NCI-H2227 (cell line): ENCODE data around the gene AJM1.
"Not testable (repeated sequence)": the region's sequence is repeated elsewhere in the genome, so short reads cannot be mapped to it uniquely, and the experiment has no call there.

ENCODE experiments used
- DNase-seq: peaks from one replicate; lab custom pipeline; 2025; ENCODE audit not compliant: unreplicated experiment; lab: John Stamatoyannopoulos, UW

Gene AJM1

DNA sequence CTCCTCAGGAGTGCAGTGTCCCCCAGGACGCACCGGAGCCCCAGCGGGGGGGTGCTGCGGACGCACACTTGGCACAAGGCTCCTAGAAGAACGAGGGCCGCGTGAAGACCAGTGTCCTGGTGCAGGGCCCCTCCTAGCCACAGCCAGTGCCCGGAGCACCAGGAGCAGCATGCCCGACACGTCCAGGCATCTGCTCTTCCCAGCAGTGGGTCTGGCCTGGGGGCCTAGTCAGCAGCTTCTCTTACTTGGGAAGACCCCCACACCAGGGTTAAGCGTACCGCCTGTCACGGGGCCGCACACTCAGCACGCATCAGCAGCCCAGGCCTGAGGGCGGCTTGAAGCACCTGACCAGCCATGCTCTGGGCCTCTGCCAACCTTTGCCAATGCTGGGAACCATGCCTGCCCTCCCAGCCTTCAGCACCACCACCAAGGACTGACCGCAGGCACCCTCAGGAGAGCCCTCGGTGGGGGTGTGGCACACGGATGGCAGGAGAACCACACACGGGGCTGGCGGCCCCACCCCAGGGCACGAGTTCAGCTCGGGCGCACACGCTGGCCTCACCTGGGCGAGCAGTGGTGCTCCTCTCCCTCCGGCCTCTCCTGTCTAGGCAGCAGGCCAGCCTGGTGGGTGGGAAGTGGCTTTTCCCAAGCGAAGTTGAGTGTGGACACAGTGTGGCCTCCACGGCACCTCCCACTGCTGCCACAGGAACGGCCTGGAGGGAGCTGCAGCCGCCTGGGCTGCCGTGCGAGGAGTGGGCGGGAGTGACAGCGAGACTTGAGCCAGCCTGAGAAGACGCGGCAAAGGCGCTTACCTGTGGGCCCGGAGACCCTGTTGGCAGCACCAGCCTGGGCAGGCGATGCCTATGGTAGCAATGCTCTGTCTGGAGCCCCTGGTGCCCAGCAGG lies 12.0 kb upstream of the AJM1 start:
- DNase-seq: no peak

DNA sequence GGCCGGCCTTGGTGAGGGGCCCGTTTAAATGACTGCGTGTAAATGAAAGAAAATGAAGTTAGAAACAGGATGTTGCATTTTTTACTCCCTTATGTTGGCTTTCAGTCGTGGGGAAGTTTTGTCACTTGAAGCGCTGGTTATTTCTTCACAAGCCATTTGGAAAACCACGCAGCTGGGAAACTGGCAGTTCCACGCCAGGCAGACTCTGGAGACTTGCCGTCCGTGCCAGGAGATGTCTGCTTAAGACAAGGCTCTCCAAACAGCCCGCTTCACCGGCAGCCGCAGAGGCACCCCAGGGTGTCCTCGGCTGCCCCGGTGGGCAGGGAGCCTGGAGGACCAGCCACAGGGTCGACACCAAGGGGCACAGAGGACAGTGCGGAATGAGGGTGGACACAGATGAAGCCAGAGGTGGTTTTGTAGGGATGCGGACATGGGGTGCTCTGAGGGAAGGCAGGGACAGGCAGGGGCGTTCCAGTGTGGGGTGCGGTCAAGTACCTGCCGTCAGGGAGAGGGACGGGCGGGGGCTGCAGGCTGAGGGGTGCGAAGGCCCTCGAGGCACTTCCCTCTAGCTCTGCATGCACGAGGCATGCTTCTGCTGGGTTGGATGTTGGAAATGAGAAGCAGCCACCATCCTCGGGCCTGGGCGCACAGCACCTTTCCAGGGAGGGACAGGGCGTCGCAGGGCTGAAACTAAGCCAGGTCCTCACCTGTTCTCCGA lies 11.1 kb upstream of the AJM1 start:
- DNase-seq: no peak

DNA sequence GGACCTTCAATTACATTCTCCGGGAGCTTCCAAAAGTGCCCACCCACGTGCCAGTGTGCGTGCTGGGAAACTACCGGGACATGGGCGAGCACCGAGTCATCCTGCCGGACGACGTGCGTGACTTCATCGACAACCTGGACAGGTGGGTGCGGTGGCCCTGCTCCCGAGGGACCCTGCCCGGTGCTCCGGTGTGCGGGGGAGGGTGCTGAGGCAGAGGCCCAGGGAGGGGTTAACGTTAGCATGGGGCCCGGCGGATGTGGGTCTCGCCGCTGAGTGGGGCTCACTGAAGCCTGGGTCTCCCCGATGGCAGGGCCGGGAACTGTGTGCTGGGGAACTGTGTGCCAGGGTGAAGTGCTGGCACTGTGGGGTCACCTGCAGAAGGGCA lies 10.6 kb upstream of the AJM1 start:
- no peak for DNase-seq

DNA sequence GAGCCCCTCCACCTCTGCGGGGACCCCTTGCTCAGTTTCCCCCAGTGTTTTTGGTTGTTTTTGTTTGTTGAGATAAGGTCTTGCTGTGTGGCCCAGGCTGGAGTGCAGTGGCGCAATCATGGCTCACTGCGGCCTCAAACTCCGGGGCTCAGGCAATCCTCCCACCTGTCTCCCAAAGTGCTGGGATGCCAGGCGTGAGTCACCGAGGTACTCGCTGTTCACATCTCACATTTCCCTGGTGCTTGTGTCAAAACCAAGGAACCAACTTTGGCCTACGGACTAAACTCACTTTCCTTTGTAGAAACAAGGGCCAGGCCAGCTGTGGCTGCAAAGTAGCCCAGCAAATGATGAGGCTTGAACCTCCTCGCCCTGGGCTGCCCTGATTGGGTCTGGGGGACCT lies 9.7 kb upstream of the AJM1 start:
- no peak for DNase-seq

DNA sequence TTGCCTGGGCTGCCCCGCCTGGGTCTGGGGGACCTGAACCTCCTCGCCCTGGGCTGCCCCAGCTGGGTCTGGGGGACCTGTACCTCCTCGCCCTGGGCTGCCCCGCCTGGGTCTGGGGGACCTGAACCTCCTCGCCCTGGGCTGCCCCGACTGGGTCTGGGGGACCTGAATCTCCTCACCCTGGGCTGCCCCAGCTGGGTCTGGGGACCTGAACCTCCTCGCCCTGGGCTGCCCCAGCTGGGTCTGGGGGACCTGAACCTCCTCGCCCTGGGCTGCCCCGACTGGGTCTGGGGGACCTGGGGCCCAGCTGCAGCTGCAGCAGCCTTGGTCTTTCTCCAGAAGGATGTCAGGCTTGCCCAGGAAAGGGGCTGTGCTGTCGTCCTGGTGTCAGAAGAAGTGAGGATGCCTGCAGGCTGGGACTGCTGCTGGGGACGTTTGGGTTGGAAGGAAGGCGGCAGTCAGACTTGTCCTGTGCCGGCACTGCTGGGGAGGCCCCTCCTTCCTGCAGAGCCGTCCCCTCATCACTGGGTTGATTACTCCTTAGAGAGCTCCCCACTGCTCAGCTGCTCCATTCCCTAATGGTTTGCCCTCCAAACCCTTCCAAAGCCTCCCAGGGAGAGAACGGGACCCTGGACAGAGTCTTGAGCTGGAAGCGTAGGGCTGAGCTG lies 8.8 kb upstream of the AJM1 start:
- not testable (repeated sequence) for DNase-seq

DNA sequence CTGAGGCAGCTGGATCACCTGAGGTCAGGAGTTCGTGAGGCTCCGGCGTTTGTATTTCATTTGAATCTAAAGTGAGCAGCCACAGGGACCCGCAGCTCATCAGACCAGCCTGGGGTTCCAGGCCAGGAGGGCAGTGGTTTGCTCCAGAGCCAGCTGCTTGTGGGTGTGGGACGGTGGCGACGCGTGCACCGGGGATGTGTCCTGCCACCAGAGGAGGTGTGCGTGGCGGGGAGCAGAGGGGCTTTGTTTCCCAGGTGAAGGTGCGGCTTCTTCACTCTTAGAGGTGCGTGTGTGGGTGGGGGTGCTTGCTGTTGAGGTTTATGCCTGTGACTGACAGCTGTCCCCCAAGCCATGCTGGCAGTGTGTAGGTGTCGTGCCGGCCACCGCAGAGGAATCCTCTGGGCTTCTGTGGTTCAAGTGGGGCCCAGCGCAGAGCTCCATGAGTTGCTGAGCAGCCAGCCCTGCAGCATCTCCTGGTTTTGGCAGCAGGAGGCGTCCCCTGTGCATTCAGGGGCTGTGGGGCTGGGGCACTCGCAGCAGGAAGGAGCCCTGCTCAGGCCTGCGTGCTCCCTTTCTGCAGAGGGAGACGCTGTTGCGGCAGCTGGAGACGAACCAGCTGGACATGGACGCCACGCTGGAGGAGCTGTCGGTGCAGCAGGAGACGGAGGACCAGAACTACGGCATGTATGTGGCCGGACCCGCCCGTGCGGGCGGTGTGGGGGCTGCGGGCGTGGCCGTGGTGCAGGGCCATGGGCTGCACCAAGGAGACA lies 6.9 kb upstream of the AJM1 start:
- no peak for DNase-seq

DNA sequence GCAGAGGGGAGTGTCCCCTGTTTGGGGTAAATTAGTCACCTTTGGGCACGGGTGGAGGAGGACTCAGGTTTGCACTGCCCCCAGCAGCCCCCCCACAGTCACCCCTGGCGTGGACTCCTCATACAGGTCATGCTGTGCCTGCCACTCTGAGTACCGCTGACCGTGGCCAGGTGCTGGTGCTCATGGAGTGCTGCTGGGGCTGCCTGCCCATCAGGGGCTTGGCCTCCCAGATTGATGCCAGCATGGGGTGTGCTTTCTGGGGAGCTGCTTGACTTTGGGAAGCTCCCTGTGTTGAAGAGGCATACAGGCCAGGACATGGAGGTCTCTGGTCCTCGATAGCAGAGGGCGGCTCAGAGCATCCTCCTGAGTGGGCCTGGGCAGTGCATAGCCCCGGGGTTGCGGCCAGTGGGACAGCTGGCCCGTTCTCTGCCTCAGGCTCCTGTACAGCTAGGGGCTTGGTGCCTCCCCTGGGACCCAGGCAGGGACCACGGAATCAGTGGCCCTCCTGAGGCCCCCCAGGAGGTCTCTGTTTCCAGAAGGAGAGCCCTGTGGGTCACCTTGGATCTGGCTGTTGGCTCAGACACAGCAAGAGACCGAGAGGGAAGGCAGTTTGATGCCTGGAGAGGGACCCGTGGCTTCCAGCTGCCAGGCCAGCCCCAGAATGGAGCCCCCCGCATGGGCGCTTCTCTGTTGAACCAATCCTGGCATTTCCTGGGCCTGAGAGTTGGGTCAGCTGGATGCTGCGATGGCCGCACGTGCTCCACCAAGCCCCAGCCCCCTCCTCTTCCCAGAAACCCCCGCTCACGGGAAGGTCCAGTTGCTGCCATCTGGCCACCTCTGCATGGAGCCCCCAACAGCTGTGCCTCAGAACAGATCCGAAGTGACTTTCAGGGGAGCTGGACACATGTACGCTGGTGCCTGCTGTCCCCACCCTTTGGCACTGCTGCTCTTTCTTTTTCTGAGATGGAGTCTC lies 6.1 kb upstream of the AJM1 start:
- no peak for DNase-seq

DNA sequence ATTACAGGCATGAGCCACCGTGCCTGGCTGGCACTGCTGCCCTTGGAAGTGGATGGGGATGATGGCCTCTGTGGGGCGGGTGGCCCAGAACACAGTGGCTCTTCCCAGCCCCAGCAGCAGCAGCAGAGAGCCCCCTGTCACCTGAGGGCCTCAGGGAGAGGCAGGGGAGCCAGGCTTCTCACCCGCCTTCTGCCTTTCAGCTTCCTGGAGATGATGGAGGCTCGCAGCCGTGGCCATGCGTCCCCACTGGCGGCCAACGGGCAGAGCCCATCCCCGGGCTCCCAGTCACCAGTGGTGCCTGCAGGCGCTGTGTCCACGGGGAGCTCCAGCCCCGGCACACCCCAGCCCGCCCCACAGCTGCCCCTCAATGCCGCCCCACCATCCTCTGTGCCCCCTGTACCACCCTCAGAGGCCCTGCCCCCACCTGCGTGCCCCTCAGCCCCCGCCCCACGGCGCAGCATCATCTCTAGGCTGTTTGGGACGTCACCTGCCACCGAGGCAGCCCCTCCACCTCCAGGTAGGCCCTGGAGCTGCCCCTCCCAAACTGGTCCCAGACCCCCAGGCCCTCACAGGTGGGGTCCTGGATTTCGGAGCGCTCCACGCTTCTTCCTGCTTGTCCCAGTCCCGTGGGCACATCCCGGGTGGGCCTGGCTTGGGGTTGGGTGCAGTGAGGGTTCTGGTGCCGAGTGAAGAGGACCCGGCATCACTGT lies 5.0 kb upstream of the AJM1 start:
- no peak for DNase-seq

DNA sequence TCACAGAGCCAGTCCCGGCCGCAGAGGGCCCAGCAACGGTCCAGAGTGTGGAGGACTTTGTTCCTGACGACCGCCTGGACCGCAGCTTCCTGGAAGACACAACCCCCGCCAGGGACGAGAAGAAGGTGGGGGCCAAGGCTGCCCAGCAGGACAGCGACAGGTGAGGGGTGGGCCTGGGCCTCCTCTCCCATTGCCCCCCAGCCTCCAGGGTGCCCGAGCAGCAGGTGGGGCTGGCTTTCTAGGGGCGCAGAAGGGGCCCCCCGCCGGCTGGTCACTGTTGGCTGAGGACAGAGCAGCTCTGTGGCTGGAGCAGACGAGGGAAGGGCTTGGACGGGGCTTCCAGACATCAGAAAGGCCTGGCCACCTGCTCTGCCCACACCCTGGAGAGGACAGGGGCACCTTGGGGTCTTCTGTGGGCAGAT lies 4.4 kb upstream of the AJM1 start:
- not testable (repeated sequence) for DNase-seq

DNA sequence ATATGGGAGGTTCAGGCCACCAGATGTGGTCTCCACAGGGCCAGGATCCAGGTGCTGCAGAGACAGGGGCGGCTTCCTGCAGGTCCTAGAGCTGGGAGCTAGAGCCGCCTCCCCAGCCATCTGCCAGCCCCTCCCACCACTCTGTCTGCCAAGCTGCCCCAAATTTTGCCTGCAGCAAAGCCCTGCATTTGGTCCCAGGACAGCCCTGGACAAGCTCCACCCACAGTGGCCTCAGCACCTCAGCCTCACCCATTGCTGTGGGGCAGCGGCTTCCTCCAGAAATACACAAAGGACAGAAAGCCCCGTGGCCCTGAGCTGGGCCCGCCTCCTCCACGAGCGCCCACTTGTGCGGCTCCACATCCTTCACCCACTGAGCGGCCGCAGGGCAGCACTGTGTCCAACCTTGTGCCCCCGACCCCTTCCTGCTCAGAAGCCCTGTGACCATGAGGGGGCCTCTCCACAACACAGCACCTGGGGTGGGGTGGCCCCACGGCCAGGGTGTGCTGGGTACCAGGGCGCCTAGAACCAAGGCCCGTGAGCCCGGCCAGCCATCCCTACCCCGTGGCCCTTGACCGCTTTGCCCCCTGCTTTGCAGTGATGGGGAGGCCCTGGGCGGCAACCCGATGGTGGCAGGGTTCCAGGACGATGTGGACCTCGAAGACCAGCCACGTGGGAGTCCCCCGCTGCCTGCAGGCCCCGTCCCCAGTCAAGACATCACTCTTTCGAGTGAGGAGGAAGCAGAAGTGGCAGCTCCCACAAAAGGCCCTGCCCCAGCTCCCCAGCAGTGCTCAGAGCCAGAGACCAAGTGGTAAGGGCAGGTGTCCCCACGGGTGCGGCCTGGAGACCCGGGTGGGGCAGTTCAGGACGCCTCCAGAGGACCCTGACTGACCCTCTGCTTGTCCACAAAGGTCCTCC lies 3.7 kb upstream of the AJM1 start:
- DNase-seq: no peak

DNA sequence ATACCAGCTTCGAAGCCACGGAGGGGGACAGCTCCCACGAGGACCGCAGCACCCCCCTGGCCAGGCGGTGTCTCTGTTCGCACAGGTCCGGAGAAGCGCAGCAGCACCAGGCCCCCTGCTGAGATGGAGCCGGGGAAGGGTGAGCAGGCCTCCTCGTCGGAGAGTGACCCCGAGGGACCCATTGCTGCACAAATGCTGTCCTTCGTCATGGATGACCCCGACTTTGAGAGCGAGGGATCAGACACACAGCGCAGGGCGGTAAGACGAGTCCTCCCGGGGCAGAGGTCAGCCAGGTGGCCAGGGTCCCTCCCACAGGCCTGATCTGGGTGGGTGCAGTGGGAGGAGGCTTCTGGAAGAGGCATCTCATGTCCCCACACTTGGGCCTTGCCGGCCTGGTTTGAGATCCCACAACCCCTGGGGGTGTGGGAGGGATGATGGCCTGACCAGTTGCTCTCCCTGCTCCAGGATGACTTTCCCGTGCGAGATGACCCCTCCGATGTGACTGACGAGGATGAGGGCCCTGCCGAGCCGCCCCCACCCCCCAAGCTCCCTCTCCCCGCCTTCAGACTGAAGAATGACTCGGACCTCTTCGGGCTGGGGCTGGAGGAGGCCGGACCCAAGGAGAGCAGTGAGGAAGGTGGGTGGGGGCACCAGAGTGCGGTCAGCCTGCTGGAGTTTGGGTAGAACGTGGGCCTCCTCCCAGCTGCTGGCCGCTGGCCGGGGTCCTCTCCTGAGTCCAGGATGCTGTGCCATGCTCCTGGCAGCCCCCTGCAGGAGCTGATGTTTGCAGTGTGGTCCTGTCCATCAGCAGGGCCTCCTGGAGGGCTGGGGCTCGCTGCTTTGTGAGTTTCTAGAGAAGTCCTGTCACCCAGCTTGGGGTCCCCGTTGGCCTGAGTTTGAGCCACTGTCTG lies 2.8 kb upstream of the AJM1 start:
- no peak for DNase-seq

DNA sequence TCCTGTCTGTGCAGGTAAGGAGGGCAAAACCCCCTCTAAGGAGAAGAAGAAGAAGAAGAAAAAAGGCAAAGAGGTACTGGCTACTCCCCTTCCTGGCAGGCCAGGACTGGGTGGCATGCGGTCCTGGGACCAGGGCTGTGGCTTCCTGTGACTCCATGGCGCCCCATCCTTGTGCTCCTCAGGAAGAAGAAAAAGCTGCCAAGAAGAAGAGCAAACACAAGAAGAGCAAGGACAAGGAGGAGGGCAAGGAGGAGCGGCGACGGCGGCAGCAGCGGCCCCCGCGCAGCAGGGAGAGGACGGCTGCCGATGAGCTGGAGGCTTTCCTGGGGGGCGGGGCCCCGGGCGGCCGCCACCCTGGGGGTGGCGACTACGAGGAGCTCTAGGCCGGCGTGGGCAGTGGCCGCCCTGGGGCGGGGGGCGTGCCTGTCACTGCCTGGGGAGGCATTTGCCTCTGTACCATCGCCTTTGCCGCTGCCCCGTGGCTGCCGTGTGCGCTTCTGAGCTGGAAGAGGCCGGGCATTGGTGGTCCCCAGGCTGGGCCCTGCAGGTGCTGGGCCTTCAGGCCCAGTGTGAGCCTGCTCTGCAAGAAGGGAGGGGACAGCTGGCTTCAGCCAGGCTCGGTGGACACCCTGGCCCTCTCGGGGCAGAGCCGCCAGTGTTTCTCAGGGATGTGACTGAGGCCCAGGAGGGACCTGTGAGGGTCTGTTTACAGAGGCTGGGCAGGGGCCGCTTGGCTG lies 2.0 kb upstream of the AJM1 start:
- peak; percentile 80 for DNase-seq

DNA sequence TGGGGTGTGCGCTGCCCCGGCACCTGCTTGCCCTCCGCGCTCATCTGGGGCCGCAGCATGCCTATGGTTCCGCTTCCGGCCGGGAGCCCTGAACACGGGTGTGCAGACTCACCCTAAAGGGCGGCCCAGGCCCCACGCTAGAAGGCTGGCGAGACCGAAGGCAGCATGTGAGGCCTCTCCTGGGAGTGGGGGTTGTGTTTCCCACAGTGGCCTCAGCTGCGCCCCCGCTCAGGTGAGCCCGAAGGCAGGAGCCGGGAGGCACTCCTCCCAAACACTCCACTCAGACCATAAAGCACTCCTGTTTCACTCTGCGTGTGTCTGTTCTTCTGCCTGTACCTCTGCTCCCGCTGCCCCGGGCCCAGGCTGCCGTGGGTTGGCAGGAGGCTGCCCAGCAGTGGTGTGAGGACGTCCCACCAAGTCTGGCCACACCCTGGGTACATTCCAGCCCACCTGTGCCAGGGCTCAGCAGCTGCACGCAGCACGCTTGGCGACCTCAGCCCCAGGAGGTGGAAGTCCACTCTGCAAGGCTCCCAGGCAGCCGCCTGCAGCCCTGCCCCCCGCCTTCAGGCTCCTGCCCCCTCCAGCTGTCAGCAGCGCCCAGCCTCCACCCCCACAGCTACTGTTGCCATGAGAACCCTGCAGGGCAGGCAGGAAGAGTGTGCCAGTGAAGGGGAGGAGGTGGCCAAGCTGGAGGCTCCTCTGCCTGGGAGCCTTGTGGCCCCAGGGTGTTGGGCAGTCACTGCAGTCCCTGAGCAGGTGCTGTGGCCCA lies 1.2 kb upstream of the AJM1 start:
- DNase-seq: peak; percentile 77

DNA sequence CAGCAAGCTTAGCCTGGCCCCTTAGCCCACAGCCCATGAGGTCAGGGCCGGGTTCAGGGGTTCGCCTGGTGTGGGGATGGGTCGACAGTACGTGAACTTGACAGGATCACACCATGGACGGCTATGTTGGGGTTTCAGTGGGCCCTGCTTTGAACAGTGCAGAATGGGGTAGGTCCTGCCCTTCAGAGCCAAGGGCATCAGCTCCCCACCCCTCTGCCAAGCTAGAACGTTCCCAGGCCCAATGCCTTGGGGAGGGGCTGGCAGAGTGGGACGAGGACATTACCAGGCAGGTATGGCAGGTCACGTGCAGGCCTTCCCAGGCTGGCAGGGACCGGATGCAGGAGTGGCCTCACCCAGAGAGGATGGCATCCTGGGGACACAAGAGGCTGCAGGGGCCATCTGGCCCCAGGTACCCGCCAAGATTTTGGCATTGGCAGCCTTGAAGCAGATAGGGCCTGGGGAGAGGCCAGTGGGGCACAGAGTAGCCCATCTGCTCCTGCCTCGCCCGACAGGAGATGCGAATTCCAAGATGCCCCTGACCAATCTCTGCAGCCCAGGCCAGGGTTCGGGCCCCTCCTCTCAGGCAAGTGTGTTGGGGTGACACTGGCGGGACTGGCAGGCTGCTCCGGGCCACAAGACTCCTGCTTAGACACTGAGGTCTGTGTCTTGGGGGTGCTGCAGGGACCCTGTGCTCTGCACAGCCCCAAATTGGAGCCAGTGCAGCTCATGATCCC lies 465 bp upstream of the AJM1 start:
- DNase-seq: not testable (repeated sequence)

DNA sequence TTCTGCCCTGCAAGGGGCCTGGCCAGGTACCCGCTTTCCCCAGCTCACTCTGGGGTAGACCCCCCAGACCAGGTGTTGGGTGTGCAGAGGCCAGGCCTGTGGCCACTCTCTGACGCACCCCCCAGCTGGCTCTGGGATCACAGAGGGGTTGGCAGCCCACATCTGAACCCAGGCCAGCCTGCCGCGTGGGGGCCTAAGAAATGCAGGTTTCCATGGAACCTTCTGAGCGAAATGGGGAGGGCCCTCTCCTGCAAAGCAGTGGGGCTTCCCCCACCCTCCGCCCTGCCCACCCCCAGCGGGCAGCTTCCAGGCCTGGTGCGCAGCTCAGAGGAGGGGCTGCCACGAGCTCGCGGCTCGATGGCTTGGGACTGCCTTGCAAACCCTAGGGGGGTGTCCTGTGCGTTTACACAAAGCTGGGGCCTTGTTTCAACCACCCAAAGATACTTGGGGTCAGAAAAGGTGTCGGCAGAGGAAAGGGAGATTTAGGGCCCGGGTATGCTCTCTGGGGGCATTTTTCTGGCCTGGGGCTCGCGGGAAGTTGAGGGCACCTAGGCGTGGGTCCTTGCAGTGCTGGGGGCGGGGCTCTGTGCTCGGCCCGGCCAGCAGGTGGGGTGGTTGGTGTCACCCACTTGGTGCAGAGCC lies 1.0 kb downstream of the AJM1 start:
- not testable (repeated sequence) for DNase-seq
